22Rv1 (cell line): ENCODE results near the gene COL23A1.

Experiments used
- CTCF ChIP-seq: fragments of 450-650 bp; IDR thresholded peaks from 2 replicates; pipeline ENCODE4 v1.5.1; 2017; ENCODE audit warnings: mild to moderate bottlenecking
- ZFX ChIP-seq: fragments of 450-650 bp; IDR thresholded peaks from 2 replicates; pipeline ENCODE4 v1.6.1; 2017; ENCODE audit warnings: antibody characterized with exemption, borderline replicate concordance

- TF ChIP-seq CTCF = no peak
- no peak for TF ChIP-seq ZFX
Observed at GRCh38 chr5:178236126-178236525, 354.1 kb downstream of the COL23A1 start.
